HCT116 (cell line): ENCODE data around the gene WDR64. TPM values are rescaled to one million over a fixed set of nuclear protein-coding genes. Genes with fewer than 3 reads are reported as not detected.

Source experiments
- ATAC-seq: fragments of 200-7000 bp; cut with Tn5 transposase; 2 replicates; pipeline ENCODE4 v1.9.1; 2020; ENCODE audit warnings: mild to moderate bottlenecking, moderate library complexity
- BruUV-seq: library from RNA; stranded (reverse); fragments of 400-500 nt; replicated peaks from 2 replicates; lab custom pipeline; 2021; lab: Mats Ljungman, UMichigan
- CTCF ChIA-PET: fragments of 300-600 bp; sonication (Branson Sonifier 250); formaldehyde crosslinking; loops from one replicate; lab custom pipeline; 2021; ENCODE audit warnings: antibody characterized with exemption; lab: Charles Lee
- POLR2A ChIA-PET: fragments of 300-600, 350-600 bp; sonication (Branson Sonifier 250); formaldehyde crosslinking; loops from one replicate; lab custom pipeline; 2021; ENCODE audit warnings: antibody characterized with exemption; lab: Charles Lee
- RAD21 ChIA-PET, 2 experiments: fragments of 300-600 bp; sonication (Branson Sonifier 250); formaldehyde crosslinking; loops; one replicate each; lab custom pipeline; 2023; ENCODE audit warnings: low total read pairs in 2 of 2; ENCODE audit not compliant: uncharacterized antibody in 2 of 2, unreplicated experiment in 2 of 2, low non-redundant PET in 1 of 2; lab: Charles Lee
- DNase-seq: peaks from one replicate; pipeline ENCODE4 v3.0.0-alpha.2; 2010; ENCODE audit warnings: low read depth, low spot score
- H2AFZ ChIP-seq: fragments of 200-600 bp; shearing (Covaris generic), sonication (generic); 2 replicates; pipeline ENCODE4 v1.6.1; 2017; ENCODE audit warnings: low read depth, mixed run types, mixed read lengths, antibody characterized with exemption, low read length; ENCODE audit not compliant: poor library complexity, severe bottlenecking
- H3K27ac ChIP-seq: 2 replicates; pipeline ENCODE4 v1.5.1; 2012; ENCODE audit warnings: low read depth, low read length
- H3K27me3 ChIP-seq: fragments of 200-600 bp; sonication (generic); 2 replicates; pipeline ENCODE4 v1.6.1; 2016; ENCODE audit warnings: mixed run types, low read length, mixed read lengths; ENCODE audit not compliant: insufficient read depth
- H3K36me3 ChIP-seq, 2 experiments: fragments of 200-500 bp in 1 of 2; fragments of 200-600 bp in 1 of 2; sonication (Bioruptor generic) in 1 of 2; sonication (generic) in 1 of 2; 2 replicates each; pipeline versions ENCODE4 v1.5.1 to v1.6.1; 2014 to 2016; ENCODE audit warnings: low read length in 2 of 2, inconsistent platforms in 1 of 2, mixed read lengths in 1 of 2, mixed run types in 1 of 2; ENCODE audit not compliant: insufficient read depth in 2 of 2, control insufficient read depth in 1 of 2
- H3K4me1 ChIP-seq, 2 experiments: fragments of 200-600 bp in 1 of 2; sonication (generic) in 1 of 2; 2 replicates each; pipeline versions ENCODE4 v1.5.1 to v1.6.1; 2012 to 2017; ENCODE audit warnings: low read length in 2 of 2, inconsistent platforms in 1 of 2, mild to moderate bottlenecking in 1 of 2, mixed read lengths in 1 of 2, mixed run types in 1 of 2, moderate library complexity in 1 of 2; ENCODE audit not compliant: insufficient read depth in 2 of 2, control insufficient read depth in 1 of 2
- H3K4me2 ChIP-seq: fragments of 200-600 bp; sonication (generic); 2 replicates; pipeline ENCODE4 v1.6.1; 2017; ENCODE audit warnings: mixed run types, low read length, mixed read lengths
- H3K4me3 ChIP-seq, 2 experiments: fragments of 200-600 bp in 1 of 2; sonication (generic) in 1 of 2; replicated peaks in 1 of 2; 2 replicates each; pipeline ENCODE4 v1.5.1; 2011 to 2016; ENCODE audit warnings: low read length in 2 of 2, control low read depth in 1 of 2, low read depth in 1 of 2, mild to moderate bottlenecking in 1 of 2, mixed read lengths in 1 of 2, mixed run types in 1 of 2
- H3K79me2 ChIP-seq: fragments of 200-600 bp; sonication (generic); 2 replicates; pipeline ENCODE4 v1.6.1; 2017; ENCODE audit warnings: mild to moderate bottlenecking, mixed run types, low read length, moderate library complexity, mixed read lengths; ENCODE audit not compliant: insufficient read depth
- H3K9ac ChIP-seq: fragments of 200-600 bp; sonication (generic); 2 replicates; pipeline ENCODE4 v1.6.1; 2016; ENCODE audit warnings: low read length, mixed read lengths
- H3K9me2 ChIP-seq: fragments of 200-600 bp; sonication (generic), shearing (Covaris generic); 2 replicates; pipeline ENCODE4 v1.6.1; 2017; ENCODE audit warnings: mixed run types, mild to moderate bottlenecking, moderate library complexity; ENCODE audit not compliant: insufficient read depth
- H3K9me3 ChIP-seq, 2 experiments: fragments of 200-500 bp in 1 of 2; fragments of 200-600 bp in 1 of 2; sonication (Bioruptor generic) in 1 of 2; sonication (generic) in 1 of 2; 2 replicates each; pipeline ENCODE4 v1.6.1; 2014 to 2017; ENCODE audit warnings: low read length in 2 of 2, mixed read lengths in 2 of 2, inconsistent platforms in 1 of 2, low read depth in 1 of 2, mild to moderate bottlenecking in 1 of 2, mixed run types in 1 of 2, moderate library complexity in 1 of 2; ENCODE audit not compliant: control insufficient read depth in 1 of 2, insufficient read depth in 1 of 2
- H4K20me1 ChIP-seq: fragments of 200-600 bp; sonication (generic), shearing (Covaris generic); 2 replicates; pipeline ENCODE4 v1.6.1; 2017; ENCODE audit warnings: mixed run types, mild to moderate bottlenecking, moderate library complexity; ENCODE audit not compliant: insufficient read depth
- CBX3 ChIP-seq: IDR thresholded peaks from 2 replicates; pipeline ENCODE4 v1.6.1; 2012; ENCODE audit warnings: low read depth
- EGR1 ChIP-seq: IDR thresholded peaks from 2 replicates; pipeline ENCODE4 v1.6.1; 2012; ENCODE audit warnings: low read depth
- ELF1 ChIP-seq: IDR thresholded peaks from 2 replicates; pipeline ENCODE4 v1.6.1; 2012; ENCODE audit warnings: low read depth, borderline replicate concordance
- EZH2 ChIP-seq: fragments of 200-600 bp; sonication (generic); IDR thresholded peaks from 2 replicates; pipeline ENCODE4 v1.6.1; 2017; ENCODE audit warnings: antibody characterized with exemption, mixed run types
- FOSL1 ChIP-seq: IDR thresholded peaks from 2 replicates; pipeline ENCODE4 v1.6.1; 2012; ENCODE audit warnings: low read depth
- JUND ChIP-seq: IDR thresholded peaks from 2 replicates; pipeline ENCODE4 v1.6.1; 2012
- POLR2A ChIP-seq: IDR thresholded peaks from 2 replicates; pipeline ENCODE4 v1.7.0; 2011; ENCODE audit warnings: borderline replicate concordance; ENCODE audit not compliant: insufficient read depth, insufficient read length; ENCODE audit errors: extremely low read depth
- POLR2AphosphoS5 ChIP-seq: IDR thresholded peaks from 2 replicates; pipeline ENCODE4 v1.6.1; 2011; ENCODE audit warnings: mild to moderate bottlenecking, low read depth, low read length, moderate library complexity
- RAD21 ChIP-seq: IDR thresholded peaks from 2 replicates; pipeline ENCODE4 v1.6.1; 2012; ENCODE audit warnings: low read depth, mild to moderate bottlenecking
- SIN3A ChIP-seq: IDR thresholded peaks from 2 replicates; pipeline ENCODE4 v1.6.1; 2012; ENCODE audit warnings: low read depth
- SP1 ChIP-seq: IDR thresholded peaks from 2 replicates; pipeline ENCODE4 v1.6.1; 2012; ENCODE audit warnings: low read depth
- ZFX ChIP-seq: fragments of 450-650 bp; IDR thresholded peaks from 2 replicates; pipeline ENCODE4 v1.6.1; 2017
- intact Hi-C: fragments of 100-400 bp; cut with micrococcal nuclease; formaldehyde crosslinking; loops from 2 replicates; pipeline ENCODE4 v1.10.0; 2022
- total RNA-seq: library from RNA; stranded (reverse); gene quantifications from one replicate; pipeline ENCODE4 v1.2.1, GENCODE V29; 2021; ENCODE audit not compliant: unreplicated experiment
- TF ChIP-seq, protein P1 (sequence below), 3 experiments: fragments of 200-600 bp in 1 of 3; sonication (generic) in 1 of 3; IDR thresholded peaks in 2 of 3; conservative IDR thresholded peaks in 1 of 3; 2 replicates each; pipeline ENCODE4 v1.5.1; 2012 to 2017; ENCODE audit warnings: low read depth in 2 of 3, low read length in 2 of 3, antibody characterized with exemption in 1 of 3, borderline replicate concordance in 1 of 3, control low read depth in 1 of 3, mild to moderate bottlenecking in 1 of 3, mixed read lengths in 1 of 3, mixed run types in 1 of 3, moderate library complexity in 1 of 3; ENCODE audit not compliant: insufficient read depth in 1 of 3
- TF ChIP-seq, protein P2 (sequence below): IDR thresholded peaks from 2 replicates; pipeline ENCODE4 v1.6.1; 2012; ENCODE audit warnings: low read depth
- TF ChIP-seq, protein P3 (sequence below): IDR thresholded peaks from 2 replicates; pipeline ENCODE4 v1.6.1; 2011; ENCODE audit warnings: mild to moderate bottlenecking, low read length, moderate library complexity; ENCODE audit not compliant: insufficient replicate concordance; ENCODE audit errors: extremely low read depth

WDR64 gene
- total RNA-seq, 1 experiment from 2014 or later, result not detected

DNA sequence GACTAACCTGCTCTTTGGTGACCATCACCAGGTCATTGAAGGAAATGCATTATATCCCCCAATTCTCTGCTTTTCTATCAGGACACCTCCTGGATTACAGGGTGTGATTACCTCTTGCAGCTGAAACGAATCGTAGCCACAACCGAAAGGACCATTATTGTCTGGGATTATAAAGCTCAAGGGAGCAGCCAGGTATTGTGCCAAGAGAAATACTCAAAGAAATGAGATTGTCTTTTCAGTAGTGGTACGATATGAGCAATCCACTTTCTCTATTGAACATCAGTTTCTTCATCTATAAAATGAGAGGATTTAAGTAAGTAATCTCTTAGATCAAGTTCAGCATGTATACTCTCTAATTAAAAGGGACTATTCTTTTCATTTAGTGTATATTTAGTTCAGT lies 27.3 kb downstream of the WDR64 start:
- Histone ChIP-seq H3K9ac (no peak overlapping the region), H3K27me3 (peaks cover 12% of the 10 kb centered on the region; the same call in 1 of the 2 replicates), H3K27ac (no peak overlapping the region), H3K4me1 (no peaks in the 10 kb centered on the region), H3K4me2 (no peak overlapping the region), H3K4me3 (no peak overlapping the region), H4K20me1 (no peaks in the 10 kb centered on the region), H3K9me3 (no peaks in the 10 kb centered on the region), H3K9me2 (no peaks in the 10 kb centered on the region), H3K36me3 (no peaks in the 10 kb centered on the region), H2AFZ (no peak overlapping the region), H3K79me2 (no peaks in the 10 kb centered on the region)
- ChIA-PET CTCF (no interaction called here), POLR2A (no interaction called here), RAD21 (no interaction called here)
- intact Hi-C loops, result no loop called here
- ATAC-seq, result no peak
- no peak for DNase-seq
- TF ChIP-seq CBX3 (no peak), POLR2A (no peak), FOSL1 (no peak), ELF1 (no peak), RAD21 (no peak), EZH2 (no peak)
- TF ChIP-seq, protein P1, sequence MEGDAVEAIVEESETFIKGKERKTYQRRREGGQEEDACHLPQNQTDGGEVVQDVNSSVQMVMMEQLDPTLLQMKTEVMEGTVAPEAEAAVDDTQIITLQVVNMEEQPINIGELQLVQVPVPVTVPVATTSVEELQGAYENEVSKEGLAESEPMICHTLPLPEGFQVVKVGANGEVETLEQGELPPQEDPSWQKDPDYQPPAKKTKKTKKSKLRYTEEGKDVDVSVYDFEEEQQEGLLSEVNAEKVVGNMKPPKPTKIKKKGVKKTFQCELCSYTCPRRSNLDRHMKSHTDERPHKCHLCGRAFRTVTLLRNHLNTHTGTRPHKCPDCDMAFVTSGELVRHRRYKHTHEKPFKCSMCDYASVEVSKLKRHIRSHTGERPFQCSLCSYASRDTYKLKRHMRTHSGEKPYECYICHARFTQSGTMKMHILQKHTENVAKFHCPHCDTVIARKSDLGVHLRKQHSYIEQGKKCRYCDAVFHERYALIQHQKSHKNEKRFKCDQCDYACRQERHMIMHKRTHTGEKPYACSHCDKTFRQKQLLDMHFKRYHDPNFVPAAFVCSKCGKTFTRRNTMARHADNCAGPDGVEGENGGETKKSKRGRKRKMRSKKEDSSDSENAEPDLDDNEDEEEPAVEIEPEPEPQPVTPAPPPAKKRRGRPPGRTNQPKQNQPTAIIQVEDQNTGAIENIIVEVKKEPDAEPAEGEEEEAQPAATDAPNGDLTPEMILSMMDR (IDR thresholded peaks at IDR 0.05 in 2 of 3, conservative IDR thresholded peaks at IDR 0.05 in 1 of 3; ENCODE audit: borderline replicate concordance in 1 of 3, insufficient read depth in 1 of 3, low read depth in 2 of 3, low read length in 2 of 3), result no peak
- no TSS peak for BruUV-seq

DNA sequence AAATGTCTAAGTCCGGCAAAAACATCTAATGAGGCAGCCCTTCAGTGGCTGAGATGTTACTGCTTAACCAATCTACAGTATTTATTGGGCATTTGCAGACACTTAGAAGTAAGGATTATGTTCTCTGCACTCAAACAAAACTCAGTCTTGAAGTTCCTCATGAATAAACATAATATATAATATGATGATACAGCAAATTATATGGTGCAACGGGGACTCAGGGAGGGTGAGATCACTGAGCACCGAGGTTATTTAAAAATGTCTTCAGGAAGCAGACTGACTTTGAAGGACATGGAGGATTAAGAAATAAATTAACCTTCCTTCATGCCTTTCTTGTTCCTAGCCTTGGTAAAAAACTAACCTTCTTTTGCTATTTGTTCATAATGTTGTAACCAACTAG lies 27.9 kb downstream of the WDR64 start:
- no peak overlapping the region for H3K27ac ChIP-seq
- CTCF ChIA-PET, result no interaction called here
- H3K79me2 ChIP-seq, result no peaks in the 10 kb centered on the region
- no peaks in the 10 kb centered on the region for H3K4me1 ChIP-seq
- no peak overlapping the region for H3K4me3 ChIP-seq
- no TSS peak for BruUV-seq
- no peaks in the 10 kb centered on the region for H4K20me1 ChIP-seq
- no peak for ATAC-seq
- RAD21 ChIA-PET, result no interaction called here
- intact Hi-C loops, result no loop called here
- no peak overlapping the region for H3K4me2 ChIP-seq
- no peak overlapping the region for H3K9ac ChIP-seq
- H2AFZ ChIP-seq, result no peak overlapping the region
- H3K27me3 ChIP-seq, result peaks cover 12% of the 10 kb centered on the region; the same call in 1 of the 2 replicates
- no peaks in the 10 kb centered on the region for H3K9me2 ChIP-seq
- POLR2A ChIA-PET, result no interaction called here
- no peaks in the 10 kb centered on the region for H3K36me3 ChIP-seq
- no peak for DNase-seq
- H3K9me3 ChIP-seq, result no peaks in the 10 kb centered on the region
- TF ChIP-seq, protein P2, sequence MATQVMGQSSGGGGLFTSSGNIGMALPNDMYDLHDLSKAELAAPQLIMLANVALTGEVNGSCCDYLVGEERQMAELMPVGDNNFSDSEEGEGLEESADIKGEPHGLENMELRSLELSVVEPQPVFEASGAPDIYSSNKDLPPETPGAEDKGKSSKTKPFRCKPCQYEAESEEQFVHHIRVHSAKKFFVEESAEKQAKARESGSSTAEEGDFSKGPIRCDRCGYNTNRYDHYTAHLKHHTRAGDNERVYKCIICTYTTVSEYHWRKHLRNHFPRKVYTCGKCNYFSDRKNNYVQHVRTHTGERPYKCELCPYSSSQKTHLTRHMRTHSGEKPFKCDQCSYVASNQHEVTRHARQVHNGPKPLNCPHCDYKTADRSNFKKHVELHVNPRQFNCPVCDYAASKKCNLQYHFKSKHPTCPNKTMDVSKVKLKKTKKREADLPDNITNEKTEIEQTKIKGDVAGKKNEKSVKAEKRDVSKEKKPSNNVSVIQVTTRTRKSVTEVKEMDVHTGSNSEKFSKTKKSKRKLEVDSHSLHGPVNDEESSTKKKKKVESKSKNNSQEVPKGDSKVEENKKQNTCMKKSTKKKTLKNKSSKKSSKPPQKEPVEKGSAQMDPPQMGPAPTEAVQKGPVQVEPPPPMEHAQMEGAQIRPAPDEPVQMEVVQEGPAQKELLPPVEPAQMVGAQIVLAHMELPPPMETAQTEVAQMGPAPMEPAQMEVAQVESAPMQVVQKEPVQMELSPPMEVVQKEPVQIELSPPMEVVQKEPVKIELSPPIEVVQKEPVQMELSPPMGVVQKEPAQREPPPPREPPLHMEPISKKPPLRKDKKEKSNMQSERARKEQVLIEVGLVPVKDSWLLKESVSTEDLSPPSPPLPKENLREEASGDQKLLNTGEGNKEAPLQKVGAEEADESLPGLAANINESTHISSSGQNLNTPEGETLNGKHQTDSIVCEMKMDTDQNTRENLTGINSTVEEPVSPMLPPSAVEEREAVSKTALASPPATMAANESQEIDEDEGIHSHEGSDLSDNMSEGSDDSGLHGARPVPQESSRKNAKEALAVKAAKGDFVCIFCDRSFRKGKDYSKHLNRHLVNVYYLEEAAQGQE, result no peak
- no peak for TF ChIP-seq SP1
- TF ChIP-seq EGR1, result no peak
- TF ChIP-seq, protein P3, sequence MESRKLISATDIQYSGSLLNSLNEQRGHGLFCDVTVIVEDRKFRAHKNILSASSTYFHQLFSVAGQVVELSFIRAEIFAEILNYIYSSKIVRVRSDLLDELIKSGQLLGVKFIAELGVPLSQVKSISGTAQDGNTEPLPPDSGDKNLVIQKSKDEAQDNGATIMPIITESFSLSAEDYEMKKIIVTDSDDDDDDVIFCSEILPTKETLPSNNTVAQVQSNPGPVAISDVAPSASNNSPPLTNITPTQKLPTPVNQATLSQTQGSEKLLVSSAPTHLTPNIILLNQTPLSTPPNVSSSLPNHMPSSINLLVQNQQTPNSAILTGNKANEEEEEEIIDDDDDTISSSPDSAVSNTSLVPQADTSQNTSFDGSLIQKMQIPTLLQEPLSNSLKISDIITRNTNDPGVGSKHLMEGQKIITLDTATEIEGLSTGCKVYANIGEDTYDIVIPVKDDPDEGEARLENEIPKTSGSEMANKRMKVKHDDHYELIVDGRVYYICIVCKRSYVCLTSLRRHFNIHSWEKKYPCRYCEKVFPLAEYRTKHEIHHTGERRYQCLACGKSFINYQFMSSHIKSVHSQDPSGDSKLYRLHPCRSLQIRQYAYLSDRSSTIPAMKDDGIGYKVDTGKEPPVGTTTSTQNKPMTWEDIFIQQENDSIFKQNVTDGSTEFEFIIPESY, result no peak
- no peak for TF ChIP-seq EZH2
- no peak for TF ChIP-seq JUND
- TF ChIP-seq ZFX, result no peak
- TF ChIP-seq RAD21, result no peak
- TF ChIP-seq POLR2AphosphoS5, result no peak
- no peak for TF ChIP-seq SIN3A
- TF ChIP-seq CBX3, result no peak
